Bone marrow (tissue), 2 donors: ENCODE data around the gene NSMCE4A.
"Not testable (repeated sequence)": the region's sequence is repeated elsewhere in the genome, so short reads cannot be mapped to it uniquely, and the experiment has no call there.

Experiments used
- DNase-seq, 2 donors: peaks; one replicate each; lab custom pipeline; 2025; lab: John Stamatoyannopoulos, UW

NSMCE4A gene

DNA sequence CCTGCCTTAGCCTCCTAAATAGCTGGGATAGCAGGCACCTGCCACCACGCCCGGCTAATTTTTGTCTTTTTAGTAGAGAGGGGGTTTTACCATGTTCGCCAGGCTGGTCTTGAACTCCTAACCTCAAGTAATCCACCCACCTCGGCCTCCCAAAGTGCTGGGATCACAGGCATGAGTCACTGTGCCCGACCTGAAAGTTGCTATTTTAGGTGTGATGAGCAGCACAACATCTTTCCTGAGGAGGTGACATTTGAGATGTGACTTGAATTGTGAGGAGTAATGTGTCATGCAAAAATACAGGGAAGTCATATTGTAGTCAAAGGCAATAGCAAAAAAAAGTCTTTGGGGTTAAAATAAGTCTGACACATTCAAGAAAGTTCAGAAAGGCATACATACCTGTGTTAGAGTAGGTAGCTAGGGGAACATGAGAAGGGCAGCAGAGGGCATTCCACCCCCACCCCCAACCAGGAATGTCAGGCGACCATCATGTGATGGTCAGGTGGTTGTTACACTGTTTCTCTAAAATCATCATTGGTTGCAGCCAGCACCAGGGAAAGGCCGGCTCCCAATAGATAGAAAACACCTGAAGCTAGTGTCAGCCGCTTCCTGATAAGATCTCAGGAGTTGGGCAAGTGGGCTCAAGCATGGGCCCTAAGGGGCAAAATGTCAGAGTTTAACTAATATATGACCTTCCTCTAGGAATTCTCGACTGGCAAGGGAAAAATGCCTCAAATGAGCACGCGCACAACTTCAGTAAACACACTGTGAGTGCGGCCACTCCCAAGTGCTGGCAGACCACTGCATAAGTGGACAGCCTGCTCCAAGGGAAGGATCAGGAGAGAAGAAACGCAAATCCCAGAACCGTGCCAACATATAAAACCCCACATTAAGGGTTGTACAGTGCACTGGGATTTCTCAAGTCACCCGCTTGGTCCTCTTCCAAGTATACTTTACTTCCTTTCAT is 13.6 kb upstream of the NSMCE4A start, which contains the start of gene TACC2:
Gene TACC2, plus strand, starts transcription at position 803 of the 964 bp plus-strand sequence. CDS start 32,819 bp downstream, outside the sequence.
- no peak for DNase-seq

DNA sequence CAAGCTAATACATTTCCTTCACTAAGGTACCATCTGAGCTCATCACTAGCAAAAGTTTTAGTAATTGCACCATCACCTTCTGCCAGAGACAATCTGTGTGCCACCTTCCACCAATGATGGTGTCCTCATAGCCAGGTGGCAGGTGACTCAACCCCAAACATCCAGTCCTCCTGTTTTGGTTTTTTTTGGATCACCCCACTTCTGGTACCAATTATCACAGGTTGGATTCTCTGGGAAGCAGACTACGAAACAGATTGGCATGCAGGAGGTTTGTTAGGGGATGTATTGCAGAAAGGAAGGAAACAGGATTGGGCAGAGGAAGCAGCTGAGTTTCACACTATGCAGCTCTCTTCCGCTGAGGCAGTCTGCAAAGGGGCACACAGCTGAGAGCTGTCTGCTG is 9.4 kb upstream of the NSMCE4A start:
- no peak for DNase-seq

DNA sequence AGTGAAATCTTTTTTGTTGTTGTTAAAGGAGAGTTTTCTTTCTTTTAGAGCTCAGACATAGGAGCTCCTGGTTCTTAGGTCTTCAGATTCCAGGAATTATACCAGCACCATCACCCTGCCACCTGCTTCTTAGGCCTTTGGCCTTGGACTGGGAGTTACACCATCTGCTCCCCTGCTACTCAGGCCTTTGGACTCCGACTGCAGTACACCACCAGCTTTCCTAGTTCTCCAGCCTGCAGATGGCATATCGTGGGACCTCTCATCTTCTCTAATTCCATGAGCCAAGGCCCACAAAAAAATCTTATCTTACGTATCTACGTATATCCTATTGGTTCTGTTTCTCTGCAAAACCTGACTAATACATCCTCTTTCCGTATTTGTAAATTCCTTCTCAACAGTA is 8.8 kb upstream of the NSMCE4A start:
- no peak for DNase-seq

DNA sequence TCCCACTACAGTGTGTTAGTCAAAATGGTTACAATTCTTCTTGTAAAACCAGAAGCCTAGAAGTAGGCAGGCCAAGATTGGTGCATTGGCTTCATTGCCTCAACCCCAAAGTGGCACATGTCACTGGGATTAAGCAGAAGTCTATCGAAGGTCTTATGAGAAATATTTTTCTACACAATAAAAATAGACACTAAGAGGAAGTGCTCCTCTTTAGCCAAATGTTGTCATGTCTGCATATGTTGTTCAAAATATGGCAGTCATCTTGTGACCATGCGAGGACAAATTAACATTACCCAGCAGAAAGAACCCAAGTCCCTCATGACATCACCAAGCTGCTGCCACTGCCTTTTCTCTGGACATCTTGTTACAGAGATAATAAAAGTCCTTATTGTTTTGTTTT is 6.3 kb upstream of the NSMCE4A start:
- DNase-seq: no peak

DNA sequence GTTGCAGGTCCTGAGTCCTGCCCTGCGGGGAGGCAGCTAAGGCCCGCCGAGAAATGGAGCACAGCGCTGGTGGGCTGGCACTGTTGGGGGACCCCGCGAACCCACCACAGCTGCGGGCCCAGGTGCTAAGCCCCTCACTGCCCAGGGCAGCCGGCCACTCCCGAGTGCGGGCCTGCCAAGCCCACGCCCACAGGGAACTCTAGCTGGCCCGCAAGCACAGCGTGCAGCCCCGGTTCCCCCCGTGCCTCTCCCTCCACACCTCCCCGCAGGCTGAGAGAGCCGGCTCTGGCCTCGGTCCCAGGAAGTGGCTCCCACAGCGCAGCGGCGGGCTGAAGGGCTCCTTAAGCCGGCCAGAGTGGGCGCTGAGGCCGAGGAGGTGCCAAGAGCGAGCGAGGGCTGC is 3.5 kb upstream of the NSMCE4A start:
- no peak for DNase-seq

DNA sequence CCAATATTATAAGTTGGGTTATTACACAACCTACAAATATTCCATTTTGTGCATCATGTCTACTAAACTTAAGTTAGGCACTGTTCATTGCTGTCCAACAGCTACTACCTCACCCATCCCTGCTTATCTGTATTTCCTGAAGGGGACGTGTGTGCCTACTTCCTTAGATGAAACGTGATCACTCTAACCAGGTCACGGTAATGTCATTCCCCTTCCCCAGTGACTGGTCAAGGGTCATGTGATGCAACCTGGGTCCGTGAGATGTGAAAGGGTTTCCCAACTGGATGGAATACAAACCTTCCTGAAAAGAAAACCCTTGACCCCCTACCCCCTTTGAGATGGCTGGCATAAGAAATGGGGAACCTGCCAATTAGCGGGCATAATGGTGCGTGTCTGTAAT is 1.6 kb upstream of the NSMCE4A start:
- no peak for DNase-seq

DNA sequence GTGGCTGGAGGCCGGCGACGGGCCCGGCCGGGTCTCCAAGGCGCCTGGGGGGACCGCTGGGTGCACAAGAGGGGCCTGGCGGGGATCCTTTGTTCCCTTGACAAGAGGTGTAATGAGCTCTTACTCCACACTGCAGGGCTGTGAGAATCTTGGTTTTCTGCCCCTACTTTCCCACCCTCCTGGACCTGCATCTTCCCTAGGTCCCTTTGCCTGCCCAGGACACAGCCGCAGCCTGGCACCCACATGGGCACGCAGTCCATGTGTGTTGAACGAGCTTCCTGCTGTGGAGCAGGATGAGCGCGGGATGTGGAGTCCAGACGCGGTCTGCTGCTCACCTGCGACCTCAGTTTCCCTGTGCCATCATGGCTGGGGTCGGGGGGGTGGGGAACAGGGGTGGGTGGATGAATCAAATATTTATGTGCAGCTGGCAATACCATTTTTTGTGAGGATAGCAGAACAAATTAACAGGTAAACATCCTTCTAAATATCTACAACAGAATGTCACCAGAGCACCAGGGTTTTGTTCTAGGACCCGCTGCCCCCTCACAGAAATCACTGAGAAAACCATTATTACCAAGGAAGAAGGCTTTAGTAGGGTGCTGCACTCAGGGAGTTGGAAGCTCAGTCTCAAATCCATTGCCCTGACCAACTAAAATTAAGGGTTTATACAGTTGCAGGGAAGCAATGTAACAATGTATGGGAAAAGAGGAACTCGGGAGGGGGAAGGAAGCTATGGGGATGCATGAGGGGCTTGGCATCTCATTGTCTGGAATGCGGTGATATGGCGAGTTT is 474 bp upstream of the NSMCE4A start:
- no peak for DNase-seq

DNA sequence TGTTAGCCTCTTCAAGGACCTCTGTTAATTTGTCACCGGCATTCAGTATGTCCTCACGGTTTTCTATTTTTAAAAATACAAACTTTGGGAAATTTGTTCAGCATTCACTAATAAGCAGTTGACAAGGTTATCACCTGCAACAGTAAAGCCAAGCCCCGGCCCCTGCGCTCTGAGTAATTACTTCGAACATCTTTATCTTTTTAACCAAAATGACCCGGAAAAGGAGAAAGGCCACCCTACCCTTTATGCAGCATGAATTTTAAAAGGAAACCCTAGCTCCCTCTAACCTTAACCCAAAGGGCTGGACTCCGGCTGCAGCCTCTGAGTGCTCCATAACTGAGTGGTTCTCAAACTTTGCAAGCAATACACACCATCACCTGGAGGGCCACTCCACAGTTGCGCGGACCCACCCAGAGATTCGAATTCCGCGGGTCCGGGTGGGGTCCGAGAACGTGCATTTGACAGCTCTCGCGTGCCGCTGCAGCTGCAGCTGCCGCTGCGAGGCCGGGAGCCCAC is 940 bp downstream of the NSMCE4A start:
- DNase-seq: no peak

DNA sequence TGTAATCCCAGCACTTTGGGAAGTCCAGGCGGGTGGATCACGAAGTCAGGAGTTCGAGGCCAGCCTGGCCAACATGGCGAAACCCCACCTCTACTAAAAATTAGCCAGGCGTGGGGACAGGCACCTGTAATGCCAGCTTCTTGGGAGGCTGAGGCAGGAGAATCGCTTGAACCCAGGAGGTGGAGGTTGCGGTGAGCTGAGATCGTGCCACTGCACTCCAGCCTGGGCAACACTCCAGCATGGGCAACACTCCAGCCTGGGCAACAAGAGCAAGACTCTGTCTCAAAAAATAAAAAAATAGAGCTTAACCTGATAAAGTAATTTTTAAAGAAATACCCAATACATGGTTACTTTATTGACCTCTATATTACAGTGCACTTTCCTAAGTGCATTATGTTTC is 5.9 kb downstream of the NSMCE4A start:
- not testable (repeated sequence) for DNase-seq

DNA sequence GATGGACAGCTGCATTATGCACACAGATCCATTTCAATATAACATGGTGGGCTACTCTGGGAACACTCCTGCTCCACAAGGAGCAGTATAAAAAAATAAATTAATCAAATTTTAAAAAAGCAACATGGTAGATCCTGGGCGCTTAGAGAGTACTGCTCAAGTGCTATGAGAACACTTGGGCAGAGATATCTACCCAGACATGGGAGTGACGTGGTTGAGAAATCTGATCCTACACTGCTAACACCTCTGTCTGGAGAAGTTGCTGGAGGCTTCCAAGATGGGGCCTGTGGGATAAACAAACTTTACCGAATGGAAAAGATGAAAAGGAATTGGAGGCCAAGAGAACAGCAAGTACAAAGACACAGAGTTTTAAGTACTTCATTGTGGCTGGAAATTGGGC is 9.0 kb downstream of the NSMCE4A start:
- DNase-seq: no peak

DNA sequence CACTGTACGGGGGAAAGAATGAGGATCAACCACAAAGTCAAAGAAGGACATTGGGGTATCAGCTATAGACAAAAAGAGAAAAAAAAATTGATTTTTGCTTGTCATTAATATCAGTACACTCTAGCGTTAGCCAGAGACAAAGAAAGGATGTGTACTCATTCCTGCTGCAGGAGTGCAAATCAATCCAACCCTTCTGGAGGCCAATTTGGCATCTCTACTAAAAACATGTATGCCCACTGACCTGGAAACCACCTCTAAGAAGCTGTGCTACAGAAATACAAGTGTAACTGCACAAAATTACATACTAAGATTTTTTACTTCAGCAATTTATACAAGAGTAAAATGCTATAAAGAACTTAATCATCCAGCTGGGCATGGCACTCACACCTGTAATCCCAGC is 13.6 kb downstream of the NSMCE4A start:
- no peak for DNase-seq

DNA sequence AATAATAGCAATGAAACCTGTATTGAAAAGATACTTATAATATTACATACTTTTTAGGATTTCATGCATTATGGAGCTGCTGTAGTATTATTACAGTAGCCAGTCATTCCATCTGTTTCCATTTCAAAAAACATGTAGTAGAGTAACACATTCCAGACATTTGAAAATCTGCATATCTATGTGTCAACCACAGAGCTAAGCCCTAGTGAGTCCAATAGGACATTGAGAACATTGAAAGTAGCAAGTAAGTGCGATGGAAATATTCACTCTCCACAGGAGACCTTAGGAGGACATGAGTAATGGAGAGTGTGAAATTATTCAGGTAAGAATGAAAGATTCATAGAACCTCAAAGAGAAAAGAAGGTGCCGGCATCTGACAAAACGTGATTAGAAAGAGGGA is 15.3 kb downstream of the NSMCE4A start:
- no peak for DNase-seq

DNA sequence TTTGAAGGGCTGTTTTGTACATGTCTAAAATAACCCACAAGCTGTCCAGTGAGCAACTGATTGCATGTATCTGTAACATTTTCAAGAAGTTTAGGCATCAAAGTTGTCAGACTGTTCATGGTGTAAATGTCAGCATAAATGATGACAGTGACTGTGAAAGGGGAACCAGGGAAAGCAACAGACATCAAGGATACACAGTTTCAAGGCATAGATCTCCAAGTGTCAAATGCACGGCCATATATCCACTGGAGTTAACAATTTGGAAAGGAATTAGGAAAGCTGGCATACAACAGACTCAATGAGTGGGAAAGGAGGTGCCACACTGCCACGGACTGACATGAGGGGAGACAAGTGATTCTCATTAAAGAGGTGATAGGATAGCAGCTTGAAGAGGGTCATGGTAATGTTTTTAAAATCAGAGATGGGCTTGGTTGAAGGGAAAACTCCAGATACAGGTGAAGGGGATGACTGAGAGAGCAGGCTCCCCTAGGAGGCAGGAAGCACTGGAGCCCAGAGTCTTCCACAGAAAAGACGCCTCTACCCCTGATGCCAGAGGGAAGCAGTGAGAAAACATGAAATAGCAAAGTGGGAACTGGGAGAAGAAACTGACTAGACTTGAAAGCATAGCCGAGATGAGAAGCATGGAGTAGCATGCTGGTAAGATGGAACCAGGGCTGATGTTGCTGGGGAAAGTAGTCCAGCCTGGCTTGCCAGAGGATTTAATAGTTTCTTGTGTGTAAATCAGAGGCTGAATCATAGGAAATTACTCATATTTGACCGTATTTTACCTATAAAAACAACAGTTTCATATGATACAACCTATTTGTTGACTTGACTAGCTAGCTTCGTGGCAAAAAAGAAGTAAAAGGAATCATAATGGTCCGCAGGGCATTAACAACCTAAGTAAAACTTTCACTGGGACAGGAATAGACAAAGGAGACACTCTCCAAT is 18.6 kb downstream of the NSMCE4A start:
- DNase-seq: no peak

DNA sequence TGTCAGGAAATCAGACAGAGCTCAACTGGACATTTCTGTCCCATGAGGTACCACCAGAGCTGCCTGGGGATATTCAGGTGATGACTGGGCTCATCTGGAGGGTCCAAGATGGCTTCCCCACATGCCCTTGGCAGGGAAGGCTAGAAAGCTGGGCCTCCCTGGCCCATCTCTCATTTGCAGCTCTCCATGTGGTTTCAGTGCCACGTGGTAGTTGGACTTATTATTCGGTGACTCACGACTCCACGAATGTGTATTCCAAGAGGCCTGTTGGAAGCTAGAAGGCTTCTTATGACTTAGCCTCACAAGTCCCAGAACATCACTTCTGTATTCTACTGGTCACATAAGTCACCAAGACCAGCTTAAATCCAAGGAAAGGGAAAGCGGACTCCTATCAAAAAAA is 22.8 kb downstream of the NSMCE4A start:
- DNase-seq: no peak

DNA sequence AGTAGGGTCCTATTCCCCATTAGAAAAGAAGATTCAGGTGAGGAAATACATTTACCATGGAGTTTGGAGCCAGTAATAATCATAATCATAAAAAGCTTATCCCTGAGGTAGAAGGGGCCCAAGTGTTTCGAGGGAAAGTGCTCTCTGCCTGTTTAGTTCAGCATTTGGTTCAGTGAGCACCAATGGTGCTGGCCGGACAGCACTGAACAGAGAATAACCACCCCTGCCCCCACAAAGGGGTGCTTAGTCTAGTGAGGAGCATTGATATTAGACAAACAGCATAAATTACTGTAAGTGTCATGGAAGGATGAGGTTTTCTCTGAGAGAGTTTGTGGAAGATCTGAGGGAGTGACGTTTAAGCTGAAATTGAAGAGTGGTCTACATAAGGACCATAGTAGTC is 25.6 kb downstream of the NSMCE4A start:
- DNase-seq: no peak

DNA sequence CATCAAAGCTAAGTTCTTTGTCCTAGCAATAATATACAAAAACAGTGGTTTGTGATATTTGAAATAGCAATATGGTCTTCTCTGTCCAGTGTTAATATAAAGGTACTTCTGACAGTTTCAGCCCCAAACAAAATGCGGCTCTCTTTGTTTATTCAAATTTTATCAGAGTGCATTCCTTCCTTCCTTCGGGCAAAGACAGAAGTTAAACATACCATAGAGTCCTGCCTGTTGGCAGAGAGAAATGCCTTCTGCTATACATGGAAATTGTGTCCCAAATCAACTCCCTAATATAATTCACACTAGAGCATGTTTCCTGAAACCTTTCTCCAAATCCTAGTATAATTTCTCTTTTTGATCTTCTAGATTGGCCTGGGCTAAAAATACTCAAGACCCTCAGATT is 26.0 kb downstream of the NSMCE4A start:
- DNase-seq: no peak

DNA sequence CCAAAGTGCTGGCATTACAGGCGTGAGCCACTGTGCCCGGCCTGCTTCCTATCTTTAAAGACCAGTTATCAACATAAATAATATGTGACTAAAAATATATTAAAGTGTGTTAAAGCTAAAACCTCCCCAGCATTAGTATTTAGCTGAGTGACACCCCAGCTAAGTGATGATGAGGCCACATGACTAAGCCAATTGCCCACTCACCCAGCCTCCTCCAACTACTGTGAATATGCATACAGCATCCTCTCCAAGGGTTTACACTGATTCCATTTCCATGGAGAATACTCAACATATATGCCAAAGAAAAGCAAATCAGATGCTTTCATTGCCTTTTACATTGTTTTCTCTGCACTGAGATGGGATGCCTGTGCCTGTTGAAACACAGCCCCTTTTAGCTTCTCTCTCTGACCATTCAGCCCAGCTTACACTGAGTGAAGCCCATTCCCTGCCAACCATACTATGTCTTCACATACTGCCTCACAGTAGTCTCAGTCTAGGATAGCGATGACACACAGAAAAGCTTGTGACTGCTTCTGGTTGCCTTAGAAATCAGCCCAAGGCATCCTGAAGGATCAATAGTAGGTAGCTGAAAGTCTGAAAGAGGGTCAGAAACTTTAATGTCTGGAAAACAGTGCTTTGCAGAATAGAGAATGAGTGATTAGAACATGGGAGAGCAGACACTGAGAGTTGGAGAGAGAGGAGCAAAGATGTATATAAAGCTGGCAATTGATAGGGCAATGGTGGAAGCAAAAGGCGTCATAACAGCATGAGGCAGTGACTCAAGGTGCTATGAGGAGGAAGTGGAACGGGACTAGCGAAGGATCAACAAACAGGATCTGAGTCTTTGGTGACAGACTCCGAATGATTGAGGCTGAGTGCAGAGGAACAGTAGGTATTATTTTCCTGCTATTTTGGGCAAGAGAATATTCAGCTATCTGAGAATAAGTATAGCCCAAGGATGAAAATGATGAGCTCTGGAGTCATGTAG is 27.4 kb downstream of the NSMCE4A start:
- no peak for DNase-seq

DNA sequence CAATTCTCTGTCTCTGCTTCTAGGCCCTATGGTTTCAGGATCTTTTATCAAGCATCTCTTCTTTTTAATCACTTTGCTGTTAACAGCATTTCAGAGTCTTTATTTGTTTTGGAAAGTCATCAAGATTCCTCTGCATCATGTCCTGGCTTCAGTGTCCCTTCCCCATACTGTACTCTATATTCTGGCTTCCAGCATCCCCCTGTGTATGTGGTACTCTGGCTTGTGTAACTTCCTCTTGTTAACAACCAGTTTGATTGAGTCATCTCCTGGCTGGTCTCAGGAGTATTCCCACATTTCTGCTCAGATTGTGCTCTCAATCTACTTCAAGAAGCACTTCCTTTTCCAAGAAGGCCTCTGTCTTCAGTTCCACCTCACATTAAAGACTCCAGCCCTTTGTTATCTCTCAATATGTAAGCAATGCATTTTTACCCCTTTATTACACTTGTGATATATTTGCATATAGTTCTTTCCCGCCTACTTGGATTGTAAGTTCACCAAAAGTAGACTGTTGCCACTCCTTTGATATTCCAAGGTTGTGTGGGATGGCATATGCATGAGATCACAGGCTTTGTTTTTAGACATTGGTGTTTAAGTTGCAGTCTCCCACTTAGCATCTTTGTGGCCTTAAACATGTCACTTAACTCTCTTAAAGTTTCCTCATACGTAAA is 32.1 kb downstream of the NSMCE4A start:
- DNase-seq: peak in 1 of 2 donors; percentile 8

DNA sequence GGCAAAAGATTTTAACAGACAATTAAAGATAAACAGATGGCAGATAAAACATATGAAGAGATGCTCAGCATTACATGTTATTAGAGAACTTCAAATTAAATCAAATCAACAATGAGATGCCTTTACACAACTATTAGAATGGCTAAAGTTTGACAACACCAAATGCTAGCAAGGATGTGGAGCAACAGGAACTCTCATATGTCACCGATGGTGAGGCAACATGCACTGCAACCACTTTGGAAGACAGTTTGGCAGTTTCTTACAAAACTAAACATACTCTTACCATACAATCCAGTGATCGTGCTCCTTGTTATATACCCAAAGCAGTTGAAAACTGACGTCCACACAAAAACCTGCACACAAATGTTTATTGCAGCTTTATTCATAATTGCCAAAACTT is 33.5 kb downstream of the NSMCE4A start:
- no peak for DNase-seq

DNA sequence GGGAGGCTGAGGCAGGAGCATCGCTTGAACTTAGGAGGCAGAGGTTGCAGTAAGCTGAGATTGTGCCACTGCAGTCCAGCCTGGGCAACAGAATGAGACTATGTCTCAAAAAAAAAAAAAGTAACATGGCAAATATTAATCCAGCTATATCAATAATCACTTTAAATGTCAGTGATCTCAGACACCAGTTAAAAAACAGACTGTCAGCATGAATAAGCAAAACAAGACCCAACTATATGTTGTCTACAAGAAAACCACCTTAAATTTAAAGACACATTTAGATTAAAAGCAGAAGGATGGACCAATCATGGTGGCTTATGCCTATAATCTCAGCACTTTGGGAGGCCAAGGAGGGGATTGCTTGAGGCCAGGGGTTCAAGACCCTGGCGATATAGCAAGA is 38.7 kb downstream of the NSMCE4A start:
- DNase-seq: no peak
